HepG2 (cell line): ENCODE data around the gene MTUS2. TPM values are rescaled to one million over a fixed set of nuclear protein-coding genes. Genes with fewer than 3 reads are reported as not detected.

ENCODE experiments used
- ATAC-seq: fragments of 200-7000 bp; cut with Tn5 transposase; 3 replicates; pipeline ENCODE4 v1.9.1; 2020; ENCODE audit warnings: mild to moderate bottlenecking, moderate library complexity
- BruUV-seq: library from RNA; stranded (reverse); fragments of 400-500 nt; replicated peaks from 2 replicates; lab custom pipeline; 2021; lab: Mats Ljungman, UMichigan
- CTCF ChIA-PET: fragments of 300-600 bp; formaldehyde crosslinking; extraction: SDS; loops from one replicate; lab custom pipeline; 2021; ENCODE audit warnings: low total read pairs, inconsistent platforms, low intra/inter-chr PET ratio; lab: Yijun Ruan, JAX
- POLR2A ChIA-PET: fragments of 350-600 bp; sonication (Branson Sonifier 250); formaldehyde crosslinking; loops from one replicate; lab custom pipeline; 2020; ENCODE audit warnings: antibody characterized with exemption, inconsistent platforms; lab: Yijun Ruan, JAX
- DNase-seq: peaks from one replicate; pipeline ENCODE4 v3.0.0-alpha.2; 2015; ENCODE audit warnings: low spot score
- FAIRE-seq: peaks from 3 replicates; lab custom pipeline; 2011; peaks lifted over from hg19 to GRCh38; lab: Jason Lieb, UNC
- H2AFZ ChIP-seq: one replicate; pipeline ENCODE4 v1.6.1; 2011; ENCODE audit warnings: low read length, inconsistent platforms
- H3K27ac ChIP-seq: fragments of 300-600 bp; 3 replicates; pipeline ENCODE4 v1.8.0; 2011; ENCODE audit warnings: mixed run types, mild to moderate bottlenecking, mixed read lengths, low read length, inconsistent platforms; ENCODE audit not compliant: insufficient read depth; ENCODE audit errors: extremely low read length
- H3K27me3 ChIP-seq, 2 experiments: fragments of 200-600 bp in 1 of 2; 2 replicates in 1 of 2; 3 replicates in 1 of 2; pipeline versions ENCODE4 v1.6.0 to v1.8.0; 2011; ENCODE audit warnings: low read length in 2 of 2, mild to moderate bottlenecking in 2 of 2, moderate library complexity in 2 of 2, inconsistent platforms in 1 of 2; ENCODE audit not compliant: insufficient read depth in 2 of 2, control insufficient read depth in 1 of 2
- H3K36me3 ChIP-seq, 2 experiments: fragments of 200-600 bp in 1 of 2; replicated peaks in 1 of 2; 2 replicates in 1 of 2; 3 replicates in 1 of 2; pipeline versions ENCODE4 v1.5.1 to v1.8.0; 2011; ENCODE audit warnings: low read length in 2 of 2, inconsistent platforms in 1 of 2; ENCODE audit not compliant: insufficient read depth in 2 of 2, control insufficient read depth in 1 of 2
- H3K4me1 ChIP-seq: 2 replicates; pipeline ENCODE4 v1.5.1; 2012; ENCODE audit warnings: low read length, inconsistent platforms; ENCODE audit not compliant: insufficient read depth
- H3K4me2 ChIP-seq: 2 replicates; pipeline ENCODE4 v1.6.0; 2011; ENCODE audit warnings: low read depth, low read length, inconsistent platforms
- H3K4me3 ChIP-seq, 3 experiments: fragments of 200-600 bp in 1 of 3; sonication (generic), shearing (Covaris generic) in 1 of 3; replicated peaks in 1 of 3; 2 replicates each; pipeline ENCODE4 v1.5.1; 2011 to 2016; ENCODE audit warnings: low read length in 3 of 3, inconsistent platforms in 2 of 3, low read depth in 2 of 3, mild to moderate bottlenecking in 2 of 3, control low read depth in 1 of 3, mixed read lengths in 1 of 3; ENCODE audit not compliant: insufficient read depth in 1 of 3
- H3K79me2 ChIP-seq: one replicate; pipeline ENCODE4 v1.6.1; 2011; ENCODE audit warnings: low read length, inconsistent platforms; ENCODE audit not compliant: insufficient read depth
- H3K9ac ChIP-seq: 2 replicates; pipeline ENCODE4 v1.6.0; 2011; ENCODE audit warnings: mild to moderate bottlenecking, low read depth, low read length, inconsistent platforms; ENCODE audit not compliant: insufficient read depth
- H3K9me3 ChIP-seq: 2 replicates; pipeline ENCODE4 v1.5.1; 2012; ENCODE audit warnings: mild to moderate bottlenecking, low read length
- H4K20me1 ChIP-seq: 2 replicates; pipeline ENCODE4 v1.6.0; 2011; ENCODE audit warnings: inconsistent platforms, mild to moderate bottlenecking, low read length, moderate library complexity; ENCODE audit not compliant: insufficient read depth
- CBX5 ChIP-seq: sonication (generic); formaldehyde crosslinking; IDR thresholded peaks from 2 replicates; pipeline ENCODE4 v1.4.0; 2020; ENCODE audit warnings: missing genetic modification reagents, borderline replicate concordance
- DNMT1 ChIP-seq: sonication (generic); formaldehyde crosslinking; IDR thresholded peaks from 2 replicates; pipeline ENCODE4 v1.5.1; 2020; ENCODE audit warnings: mild to moderate bottlenecking, missing genetic modification reagents
- DRAP1 ChIP-seq: IDR thresholded peaks from 2 replicates; pipeline ENCODE4 v1.6.1; 2016; ENCODE audit warnings: missing genetic modification reagents, missing compliant biosample characterization
- ERF ChIP-seq: IDR thresholded peaks from 2 replicates; pipeline ENCODE4 v1.6.1; 2018; ENCODE audit warnings: missing biosample characterization, missing genetic modification reagents
- GATAD2A ChIP-seq: IDR thresholded peaks from 2 replicates; pipeline ENCODE4 v1.6.1; 2016
- MAX ChIP-seq: IDR thresholded peaks from 2 replicates; pipeline ENCODE4 v1.6.1; 2012; ENCODE audit warnings: inconsistent platforms
- PAF1 ChIP-seq: IDR thresholded peaks from 2 replicates; pipeline ENCODE4 v1.6.1; 2016; ENCODE audit warnings: missing genetic modification reagents, missing compliant biosample characterization
- RBM22 ChIP-seq: fragments of 200-400 bp; formaldehyde crosslinking; optimal IDR thresholded peaks from 2 replicates; pipeline ENCODE3; 2017; ENCODE audit warnings: mild to moderate bottlenecking, low read length, moderate library complexity
- SIX4 ChIP-seq: sonication (generic); formaldehyde crosslinking; IDR thresholded peaks from 2 replicates; pipeline ENCODE4 v1.4.0; 2020; ENCODE audit warnings: missing genetic modification reagents
- TMF1 ChIP-seq: sonication (generic); formaldehyde crosslinking; IDR thresholded peaks from 2 replicates; pipeline ENCODE4 v1.8.1; 2022; ENCODE audit warnings: low read depth, missing genetic modification reagents
- TOE1 ChIP-seq: sonication (generic); formaldehyde crosslinking; IDR thresholded peaks from 2 replicates; pipeline ENCODE4 v1.4.0; 2020; ENCODE audit warnings: mild to moderate bottlenecking, missing genetic modification reagents
- ZNF260 ChIP-seq: sonication (generic); formaldehyde crosslinking; IDR thresholded peaks from 2 replicates; pipeline ENCODE4 v1.4.0; 2020; ENCODE audit warnings: missing genetic modification reagents, low read depth, mild to moderate bottlenecking, borderline replicate concordance
- ZNF333 ChIP-seq: sonication (generic); formaldehyde crosslinking; IDR thresholded peaks from 2 replicates; pipeline ENCODE4 v1.4.0; 2020; ENCODE audit warnings: mild to moderate bottlenecking, missing genetic modification reagents, borderline replicate concordance
- ZNF577 ChIP-seq: sonication (generic); formaldehyde crosslinking; IDR thresholded peaks from 2 replicates; pipeline ENCODE4 v1.4.0; 2020; ENCODE audit warnings: mild to moderate bottlenecking, low read depth, missing genetic modification reagents, borderline replicate concordance
- ZNF691 ChIP-seq: sonication (generic); formaldehyde crosslinking; IDR thresholded peaks from 2 replicates; pipeline ENCODE4 v1.4.0; 2020; ENCODE audit warnings: missing genetic modification reagents, low read depth, mild to moderate bottlenecking, borderline replicate concordance
- ZNF841 ChIP-seq: sonication (generic); formaldehyde crosslinking; IDR thresholded peaks from 2 replicates; pipeline ENCODE4 v1.8.1; 2023; ENCODE audit warnings: missing genetic modification reagents, borderline replicate concordance
- WGBS: methylation state at CpG from one replicate; pipeline ENCODE4 v1.1.6; 2017; ENCODE audit warnings: low lambda C conversion rate; 5-methylcytosine and 5-hydroxymethylcytosine counted together
- in situ Hi-C: cut with HindIII; loops from 2 replicates; pipeline ENCODE4 v1.10.0; 2017; ENCODE audit warnings: low pct_unique_long_range_greater_than_20kb; ENCODE audit not compliant: extremely low pct_ligation_motif_present
- intact Hi-C: fragments of 100-400 bp; cut with micrococcal nuclease; formaldehyde crosslinking; loops from one replicate; pipeline ENCODE4 v1.10.0; 2022; ENCODE audit not compliant: unreplicated experiment
- polyA plus RNA-seq, 8 experiments: library from polyadenylated mRNA; depleted of rRNA in 3 of 8; stranded (reverse) in 7 of 8; unstranded in 1 of 8; fragments of >200 nt; fragmentation: Illumina TruSeq in 4 of 8; extraction: Trizol in 4 of 8; gene quantifications; 2 replicates each; pipeline versions ENCODE4 v1.2.1 to v1.2.3, GENCODE V29; 2011 to 2016; ENCODE audit warnings: low read depth in 4 of 8, missing spikeins in 1 of 8, mixed read lengths in 1 of 8; ENCODE audit not compliant: insufficient read depth in 1 of 8
- total RNA-seq, 5 experiments: library from RNA; depleted of rRNA; stranded (reverse); fragments of >200 nt; fragmentation: Illumina TruSeq; extraction: Trizol; gene quantifications; 2 replicates each; pipeline ENCODE4 v1.2.3, GENCODE V29; 2016; ENCODE audit warnings: low read depth in 1 of 5
- TF ChIP-seq, protein P1 (sequence below): sonication (generic); formaldehyde crosslinking; IDR thresholded peaks from 2 replicates; pipeline ENCODE4 v1.8.0; 2022; ENCODE audit warnings: mild to moderate bottlenecking, missing genetic modification reagents

Gene MTUS2
- total and polyA plus RNA-seq, 2 of the 13 experiments (the other 11 are each of a cell fraction or from before 2014, with no cell fraction given) = not detected

- no peak overlapping the region for H3K4me2 ChIP-seq
- no peak for TF ChIP-seq DNMT1
- no peak for TF ChIP-seq CBX5 (CRISPR knock-in tag)
- TF ChIP-seq ZNF841 (CRISPR knock-in tag) = no peak
- TF ChIP-seq ZNF691 (CRISPR knock-in tag) = no peak
- TF ChIP-seq, protein P1, sequence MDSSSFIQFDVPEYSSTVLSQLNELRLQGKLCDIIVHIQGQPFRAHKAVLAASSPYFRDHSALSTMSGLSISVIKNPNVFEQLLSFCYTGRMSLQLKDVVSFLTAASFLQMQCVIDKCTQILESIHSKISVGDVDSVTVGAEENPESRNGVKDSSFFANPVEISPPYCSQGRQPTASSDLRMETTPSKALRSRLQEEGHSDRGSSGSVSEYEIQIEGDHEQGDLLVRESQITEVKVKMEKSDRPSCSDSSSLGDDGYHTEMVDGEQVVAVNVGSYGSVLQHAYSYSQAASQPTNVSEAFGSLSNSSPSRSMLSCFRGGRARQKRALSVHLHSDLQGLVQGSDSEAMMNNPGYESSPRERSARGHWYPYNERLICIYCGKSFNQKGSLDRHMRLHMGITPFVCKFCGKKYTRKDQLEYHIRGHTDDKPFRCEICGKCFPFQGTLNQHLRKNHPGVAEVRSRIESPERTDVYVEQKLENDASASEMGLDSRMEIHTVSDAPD (CRISPR knock-in tag) = no peak
- no peak for TF ChIP-seq GATAD2A (CRISPR knock-in tag)
- no peak for TF ChIP-seq PAF1
- TF ChIP-seq TMF1 (CRISPR knock-in tag) = no peak
- TF ChIP-seq DRAP1 (CRISPR knock-in tag) = no peak
- no peak for TF ChIP-seq TOE1
- TF ChIP-seq ZNF577 = no peak
- TF ChIP-seq ZNF333 (CRISPR knock-in tag) = no peak
- TF ChIP-seq MAX = no peak
- no peak for TF ChIP-seq ERF
- no peak for TF ChIP-seq RBM22
- TF ChIP-seq ZNF260 (CRISPR knock-in tag) = no peak
- no peak for TF ChIP-seq SIX4
- FAIRE-seq (no peak), ATAC-seq (no peak), DNase-seq (no peak)
- in situ Hi-C loops (no loop called here), intact Hi-C loops (no loop called here)
- H3K36me3 ChIP-seq = no peaks in the 10 kb centered on the region
- H3K27ac ChIP-seq = no peak overlapping the region
- WGBS = 17% methylated on average over 3 of the region's 3 CpGs
- no peaks in the 10 kb centered on the region for H3K79me2 ChIP-seq
- no TSS peak for BruUV-seq
- no peak overlapping the region for H2AFZ ChIP-seq
- H4K20me1 ChIP-seq = no peaks in the 10 kb centered on the region
- no peak overlapping the region for H3K4me3 ChIP-seq
- no peaks in the 10 kb centered on the region for H3K27me3 ChIP-seq
- H3K9ac ChIP-seq = no peak overlapping the region
- peaks cover 74% of the 10 kb centered on the region for H3K9me3 ChIP-seq
- ChIA-PET CTCF (no interaction called here), POLR2A (no interaction called here)
- H3K4me1 ChIP-seq = no peaks in the 10 kb centered on the region
Measured at GRCh38 chr13:28958441-28958840, 138.3 kb downstream of the MTUS2 start.
